OCI-LY1 (cell line): ENCODE data around the gene PNPLA7.

ENCODE experiments used
- CTCF ChIP-seq: fragments of 200-600 bp; sonication (generic), shearing (Covaris generic); IDR thresholded peaks from 2 replicates; pipeline ENCODE4 v1.5.1; 2017; ENCODE audit warnings: mild to moderate bottlenecking, antibody characterized with exemption, low read length, moderate library complexity, mixed read lengths
- EZH2 ChIP-seq: fragments of 200-600 bp; sonication (generic), shearing (Covaris generic); IDR thresholded peaks from 2 replicates; pipeline ENCODE4 v1.8.0; 2017; ENCODE audit warnings: borderline replicate concordance, mixed run types, mild to moderate bottlenecking, antibody characterized with exemption, low read length, moderate library complexity, mixed read lengths

DNA sequence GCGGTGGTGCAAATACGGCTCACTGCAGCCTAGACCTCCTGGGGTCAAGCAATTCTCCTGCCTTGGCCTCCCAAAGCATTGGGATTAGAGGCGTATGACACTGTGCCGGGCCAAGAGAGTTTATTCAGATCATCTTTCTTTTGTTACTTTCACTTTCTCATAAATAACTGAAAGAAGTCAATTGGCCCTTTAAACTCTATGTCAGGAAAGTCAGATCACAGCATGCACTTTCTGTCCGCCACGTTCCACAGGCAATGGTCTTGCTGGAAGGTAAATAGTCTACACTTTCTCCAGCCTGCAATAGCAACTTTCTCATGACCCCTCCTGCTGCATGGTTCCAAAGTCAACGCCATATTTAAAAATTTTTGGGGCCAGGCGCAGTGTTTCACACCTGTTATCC, 48.7 kb upstream of the PNPLA7 start:
- no peak for TF ChIP-seq CTCF
- no peak for TF ChIP-seq EZH2
